Measurements from ENCODE around the gene NOP14. TPM values are rescaled to one million over a fixed set of nuclear protein-coding genes. Genes with fewer than 3 reads are reported as not detected.
"Not testable (repeated sequence)": the region's sequence is repeated elsewhere in the genome, so short reads cannot be mapped to it uniquely, and the experiment has no call there.

NOP14 gene
- polyA plus RNA-seq, 1 donor = 26.7 TPM

GRCh38 chr4:2961811-2962441 is 1.3 kb downstream of the NOP14 start:
- no peak for DNase-seq (ENCODE audit: low read depth)

- no peak for DNase-seq (ENCODE audit: low read depth)
Observed at GRCh38 chr4:2961421-2961810, 1.8 kb downstream of the NOP14 start.

GRCh38 chr4:2960450-2960849 is 2.8 kb downstream of the NOP14 start:
- DNase-seq (ENCODE audit: low read depth) = not testable (repeated sequence)

GRCh38 chr4:2958446-2958845 is 4.8 kb downstream of the NOP14 start:
- no peak for DNase-seq (ENCODE audit: low read depth)

- DNase-seq (ENCODE audit: low read depth) = not testable (repeated sequence)
Observed at GRCh38 chr4:2955186-2956044, 7.8 kb downstream of the NOP14 start.

GRCh38 chr4:2954358-2955185 is 8.6 kb downstream of the NOP14 start:
- DNase-seq (ENCODE audit: low read depth) = no peak

- no peak for DNase-seq (ENCODE audit: low read depth)
Observed at GRCh38 chr4:2953496-2953895, 9.7 kb downstream of the NOP14 start.

- DNase-seq (ENCODE audit: low read depth) = no peak
Observed at GRCh38 chr4:2950221-2950989, 12.8 kb downstream of the NOP14 start.

GRCh38 chr4:2949782-2950125 is 13.5 kb downstream of the NOP14 start:
- DNase-seq (ENCODE audit: low read depth) = no peak

- no peak for DNase-seq (ENCODE audit: low read depth)
Observed at GRCh38 chr4:2948895-2949781, 14.1 kb downstream of the NOP14 start.

- DNase-seq (ENCODE audit: low read depth) = no peak
Observed at GRCh38 chr4:2947926-2948325, 15.3 kb downstream of the NOP14 start.

- no peak for DNase-seq (ENCODE audit: low read depth)
Observed at GRCh38 chr4:2946812-2947600, 16.2 kb downstream of the NOP14 start.

GRCh38 chr4:2945619-2946604 is 17.3 kb downstream of the NOP14 start:
- DNase-seq (ENCODE audit: low read depth) = not testable (repeated sequence)

- DNase-seq (ENCODE audit: low read depth) = no peak
Observed at GRCh38 chr4:2944586-2945526, 18.4 kb downstream of the NOP14 start.

GRCh38 chr4:2944091-2944482 is 19.1 kb downstream of the NOP14 start:
- DNase-seq (ENCODE audit: low read depth) = no peak

GRCh38 chr4:2943364-2944090 is 19.7 kb downstream of the NOP14 start:
- no peak for DNase-seq (ENCODE audit: low read depth)

All from forelimb muscle (tissue), 1 donor.